Peyer's patch (tissue), 4 donors: ENCODE data around the gene NCOA3. TPM values are rescaled to one million over a fixed set of nuclear protein-coding genes. Genes with fewer than 3 reads are reported as not detected.
"Not testable (repeated sequence)": the region's sequence is repeated elsewhere in the genome, so short reads cannot be mapped to it uniquely, and the experiment has no call there.

Experiments used
- DNase-seq, 3 donors: peaks; one replicate each; pipeline ENCODE4 v3.0.0-alpha.2; 2017 to 2019
- H3K27ac ChIP-seq, 4 donors: fragments of 200-600 bp; sonication (generic); one replicate each; pipeline ENCODE4 v1.5.1; 2016 to 2019
- H3K27me3 ChIP-seq, 2 donors: fragments of 200-600 bp; sonication (generic); one replicate each; pipeline ENCODE4 v1.5.1; 2019
- H3K36me3 ChIP-seq, 3 donors: fragments of 200-600 bp; sonication (generic); one replicate each; pipeline ENCODE4 v1.5.1; 2016 to 2019
- H3K4me1 ChIP-seq, 4 donors: fragments of 200-600 bp; sonication (generic); one replicate each; pipeline ENCODE4 v1.5.1; 2016 to 2019
- H3K4me3 ChIP-seq, 4 donors: fragments of 200-600 bp; sonication (generic); 1 replicate in 3 of 4; 2 replicates in 1 of 4; pipeline ENCODE4 v1.5.1; 2016 to 2019; ENCODE audit warnings: mild to moderate bottlenecking in 1 of 4
- H3K9me3 ChIP-seq, 4 donors: fragments of 200-600 bp; sonication (generic); one replicate each; pipeline ENCODE4 v1.5.1; 2016 to 2019; ENCODE audit warnings: mild to moderate bottlenecking in 1 of 4
- POLR2A ChIP-seq, 2 donors: fragments of 450-650 bp; IDR thresholded peaks; one replicate each; pipeline ENCODE4 v1.5.1; 2017; ENCODE audit warnings: antibody characterized with exemption in 2 of 2, mild to moderate bottlenecking in 2 of 2, moderate library complexity in 2 of 2
- total RNA-seq, 4 donors: library from RNA; depleted of rRNA; stranded (reverse); fragments of >200 nt; gene quantifications; one replicate each; pipeline ENCODE4 v1.1.0, GENCODE V29; 2016
- TF ChIP-seq, protein P1 (sequence below), 6 experiments: fragments of 450-650 bp in 4 of 6; fragments of 200-600 bp in 2 of 6; sonication (generic) in 1 of 6; IDR thresholded peaks; one replicate each; pipeline ENCODE4 v1.5.1; 2017 to 2019; ENCODE audit warnings: antibody characterized with exemption in 6 of 6, mild to moderate bottlenecking in 3 of 6, moderate library complexity in 1 of 6

Gene NCOA3
- total RNA-seq, 4 donors from 2014 or later, result 17.9 to 99.9 (median 26.6) TPM

- H3K9me3 ChIP-seq, result no peaks in the 10 kb centered on the region
Measured at GRCh38 chr20:47461120-47461685, 40.5 kb upstream of the NCOA3 start.

GRCh38 chr20:47461906-47462305 lies 39.8 kb upstream of the NCOA3 start:
- H3K9me3 ChIP-seq, H3K27me3 ChIP-seq, H3K4me3 ChIP-seq, DNase-seq, H3K36me3 ChIP-seq, H3K4me1 ChIP-seq, H3K27ac ChIP-seq: not testable (repeated sequence)

More at GRCh38 chr20:47461120-47461685, 40.5 kb upstream of the NCOA3 start:
- H3K36me3 ChIP-seq, result no peaks in the 10 kb centered on the region
- H3K27ac ChIP-seq, result no peak overlapping the region
- no peak for DNase-seq
- H3K4me1 ChIP-seq, result no peaks in the 10 kb centered on the region
- H3K27me3 ChIP-seq, result no peaks in the 10 kb centered on the region
- no peak overlapping the region for H3K4me3 ChIP-seq
- TF ChIP-seq POLR2A (IDR thresholded peaks at IDR 0.05), result no peak
- TF ChIP-seq, protein P1, sequence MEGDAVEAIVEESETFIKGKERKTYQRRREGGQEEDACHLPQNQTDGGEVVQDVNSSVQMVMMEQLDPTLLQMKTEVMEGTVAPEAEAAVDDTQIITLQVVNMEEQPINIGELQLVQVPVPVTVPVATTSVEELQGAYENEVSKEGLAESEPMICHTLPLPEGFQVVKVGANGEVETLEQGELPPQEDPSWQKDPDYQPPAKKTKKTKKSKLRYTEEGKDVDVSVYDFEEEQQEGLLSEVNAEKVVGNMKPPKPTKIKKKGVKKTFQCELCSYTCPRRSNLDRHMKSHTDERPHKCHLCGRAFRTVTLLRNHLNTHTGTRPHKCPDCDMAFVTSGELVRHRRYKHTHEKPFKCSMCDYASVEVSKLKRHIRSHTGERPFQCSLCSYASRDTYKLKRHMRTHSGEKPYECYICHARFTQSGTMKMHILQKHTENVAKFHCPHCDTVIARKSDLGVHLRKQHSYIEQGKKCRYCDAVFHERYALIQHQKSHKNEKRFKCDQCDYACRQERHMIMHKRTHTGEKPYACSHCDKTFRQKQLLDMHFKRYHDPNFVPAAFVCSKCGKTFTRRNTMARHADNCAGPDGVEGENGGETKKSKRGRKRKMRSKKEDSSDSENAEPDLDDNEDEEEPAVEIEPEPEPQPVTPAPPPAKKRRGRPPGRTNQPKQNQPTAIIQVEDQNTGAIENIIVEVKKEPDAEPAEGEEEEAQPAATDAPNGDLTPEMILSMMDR (IDR thresholded peaks at IDR 0.05), result no peak

GRCh38 chr20:47464380-47465101 lies 37.1 kb upstream of the NCOA3 start:
- H3K27me3 ChIP-seq, result no peaks in the 10 kb centered on the region
- no peaks in the 10 kb centered on the region for H3K36me3 ChIP-seq
- peak in 1 of 3 donors; percentile 58 for DNase-seq
- H3K4me3 ChIP-seq, result no peak overlapping the region
- TF ChIP-seq POLR2A (IDR thresholded peaks at IDR 0.05), result no peak
- TF ChIP-seq, protein P1 (IDR thresholded peaks at IDR 0.05), result peak in 3 of 6 experiments; percentile 32 to 47 (median 34)
- H3K9me3 ChIP-seq, result no peaks in the 10 kb centered on the region
- peak overlapping the region in 1 of 4 donors; percentile 12 for H3K27ac ChIP-seq
- peaks cover 0 to 5% (median 2%) of the 10 kb centered on the region in 4 donors for H3K4me1 ChIP-seq

DNA sequence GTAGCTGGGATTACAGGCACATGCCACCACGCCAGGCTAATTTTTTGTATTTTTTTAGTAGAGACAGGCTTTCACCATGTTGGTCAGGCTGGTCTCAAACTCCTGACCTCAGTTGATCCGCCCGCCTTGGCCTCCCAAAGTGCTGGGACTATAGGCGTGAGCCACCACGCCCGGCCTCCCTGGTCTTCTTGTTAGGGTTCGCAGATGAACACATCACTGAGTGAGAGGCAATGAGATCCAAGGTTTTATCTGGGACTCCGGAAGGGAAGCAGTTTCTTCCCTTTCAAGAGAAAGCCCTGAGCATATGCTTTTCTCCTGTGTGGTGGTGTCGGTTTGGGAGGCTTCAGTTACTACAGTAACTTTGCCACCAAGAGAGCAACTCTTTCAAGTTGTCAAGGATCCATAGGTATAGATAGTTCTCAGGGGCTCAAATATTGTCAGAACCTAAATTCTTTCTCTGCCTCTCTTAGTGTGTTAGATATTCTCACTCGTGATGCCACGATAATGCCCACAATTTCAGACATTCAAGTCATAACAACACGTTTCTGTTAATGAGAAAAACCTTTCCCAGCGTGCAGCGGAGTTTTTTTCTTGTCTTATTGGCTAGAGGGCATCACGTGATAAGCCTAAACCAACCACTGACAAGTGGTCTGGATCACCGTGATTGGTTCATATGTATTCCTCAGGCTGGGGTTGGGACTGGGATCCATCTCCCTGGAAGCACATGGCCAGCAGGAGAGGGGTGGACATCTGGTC lies 36.2 kb upstream of the NCOA3 start:
- peaks cover 0 to 5% (median 2%) of the 10 kb centered on the region in 4 donors for H3K4me1 ChIP-seq
- no peak for TF ChIP-seq POLR2A (IDR thresholded peaks at IDR 0.05)
- TF ChIP-seq, protein P1 (IDR thresholded peaks at IDR 0.05), result no peak

DNA sequence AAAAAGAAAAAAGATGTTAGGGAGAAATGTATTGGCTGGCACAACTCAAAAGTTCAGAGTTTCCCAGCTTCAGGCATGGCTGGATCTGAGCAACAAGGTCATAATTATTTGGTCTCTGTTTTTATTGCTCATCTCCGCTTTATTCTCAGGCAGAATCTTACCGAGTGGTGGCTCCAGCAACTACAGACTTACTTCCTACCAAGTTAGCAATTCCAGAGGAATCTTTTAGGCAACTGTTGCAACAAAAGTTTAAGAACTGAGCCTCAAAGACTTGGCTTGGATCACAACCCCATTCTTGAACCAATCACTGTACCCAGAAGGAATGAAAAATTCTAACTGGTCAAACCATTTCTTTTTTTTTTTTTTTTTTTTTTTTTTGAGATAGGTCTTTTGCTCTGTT lies 35.5 kb upstream of the NCOA3 start:
- no peak for DNase-seq
- Histone ChIP-seq H3K27me3 (no peaks in the 10 kb centered on the region), H3K4me3 (no peak overlapping the region), H3K36me3 (no peaks in the 10 kb centered on the region), H3K27ac (no peak overlapping the region), H3K4me1 (peaks cover 0 to 5% (median 2%) of the 10 kb centered on the region in 4 donors), H3K9me3 (no peaks in the 10 kb centered on the region)
- TF ChIP-seq POLR2A (IDR thresholded peaks at IDR 0.05), result no peak
- TF ChIP-seq, protein P1 (IDR thresholded peaks at IDR 0.05), result no peak

More for the DNA sequence above, 36.2 kb upstream of the NCOA3 start:
- no peak overlapping the region for H3K27ac ChIP-seq
- DNase-seq, result no peak
- H3K4me3 ChIP-seq, result no peak overlapping the region
- no peaks in the 10 kb centered on the region for H3K9me3 ChIP-seq
- H3K27me3 ChIP-seq, result no peaks in the 10 kb centered on the region
- H3K36me3 ChIP-seq, result no peaks in the 10 kb centered on the region
